Activated CD8-positive, alpha-beta memory T cell treated with anti-CD3 and anti-CD28 coated beads for 36 hours (primary cell): ENCODE data around the gene ACAT2. TPM values are rescaled to one million over a fixed set of nuclear protein-coding genes. Genes with fewer than 3 reads are reported as not detected.
"Not testable (repeated sequence)": the region's sequence is repeated elsewhere in the genome, so short reads cannot be mapped to it uniquely, and the experiment has no call there.

Experiments
- CTCF ChIA-PET: fragments of 350-600 bp; sonication (Branson Sonifier 250); formaldehyde crosslinking; loops from one replicate; lab custom pipeline; 2021; ENCODE audit warnings: antibody characterized with exemption; lab: Charles Lee
- POLR2A ChIA-PET: fragments of 350-600 bp; sonication (Branson Sonifier 250); formaldehyde crosslinking; loops from one replicate; lab custom pipeline; 2021; ENCODE audit warnings: antibody characterized with exemption; lab: Charles Lee
- total RNA-seq, 2 experiments: library from RNA; stranded (reverse); gene quantifications; one replicate each; pipeline ENCODE4 v1.2.3, GENCODE V29; 2021

ACAT2 gene
- total RNA-seq, 2 experiments from 2014 or later: 74.2 to 77.7 TPM

GRCh38 chr6:159790956-159791598, 29.2 kb downstream of the ACAT2 start:
- POLR2A ChIA-PET: interaction anchor here (0.6 to 2.3 kb wide), 8 partner anchors 9 to 181 kb away, joined by 3 to 20 read pairs (median 4); partner anchors contain the start of gene WTAP

GRCh38 chr6:159794976-159795375, 33.1 kb downstream of the ACAT2 start:
- CTCF ChIA-PET: not testable (repeated sequence)

More at GRCh38 chr6:159790956-159791598, 29.2 kb downstream of the ACAT2 start:
- CTCF ChIA-PET: interaction anchor here (1.4 kb wide), 1 partner anchor 65 kb away, joined by 7 read pairs; the partner anchor contains the start of gene WTAP

GRCh38 chr6:159797554-159797953, 35.7 kb downstream of the ACAT2 start:
- ChIA-PET CTCF (no interaction called here), POLR2A (no interaction called here)

More at GRCh38 chr6:159794976-159795375, 33.1 kb downstream of the ACAT2 start:
- POLR2A ChIA-PET: not testable (repeated sequence)

- ChIA-PET POLR2A (interaction anchor here (1.0 kb wide), 1 partner anchor 20 kb away, joined by 3 read pairs; no protein-coding TSS in a partner anchor), CTCF (no interaction called here)
These were observed 38.5 kb downstream of the ACAT2 start, which contains the start of gene PNLDC1 for GRCh38 chr6:159800141-159800865. TSS of gene PNLDC1 (plus strand) at chr6:159800276. CDS start at chr6:159800308, 32 bp downstream.

- CTCF ChIA-PET: no interaction called here
- POLR2A ChIA-PET: no interaction called here
These were observed 40.1 kb downstream of the ACAT2 start for GRCh38 chr6:159801935-159802334.

- POLR2A ChIA-PET: no interaction called here
- CTCF ChIA-PET: no interaction called here
These were observed 42.7 kb downstream of the ACAT2 start for GRCh38 chr6:159804504-159804903.

- CTCF ChIA-PET: no interaction called here
- POLR2A ChIA-PET: no interaction called here
These were observed 43.7 kb downstream of the ACAT2 start for GRCh38 chr6:159805440-159806020.

- ChIA-PET POLR2A (interaction anchor here (0.6 kb wide), 1 partner anchor 14 kb away, joined by 4 read pairs; no protein-coding TSS in a partner anchor), CTCF (interaction anchor here (0.7 kb wide), 1 partner anchor 26 kb away, joined by 3 read pairs; no protein-coding TSS in a partner anchor)
These were observed 44.2 kb downstream of the ACAT2 start for GRCh38 chr6:159806021-159806458.

- POLR2A ChIA-PET: no interaction called here
These were observed 45.5 kb downstream of the ACAT2 start for GRCh38 chr6:159807150-159807858.

GRCh38 chr6:159808647-159809046, 46.8 kb downstream of the ACAT2 start:
- POLR2A ChIA-PET: no interaction called here
- CTCF ChIA-PET: no interaction called here

More at GRCh38 chr6:159807150-159807858, 45.5 kb downstream of the ACAT2 start:
- CTCF ChIA-PET: interaction anchor here (1.0 kb wide), 1 partner anchor 20 kb away, joined by 3 read pairs; no protein-coding TSS in a partner anchor

- ChIA-PET POLR2A (no interaction called here), CTCF (interaction anchor here (0.7 kb wide), 1 partner anchor 89 kb away, joined by 4 read pairs; no protein-coding TSS in a partner anchor)
These were observed 47.3 kb downstream of the ACAT2 start for GRCh38 chr6:159809149-159809548.

- POLR2A ChIA-PET: no interaction called here
- CTCF ChIA-PET: no interaction called here
These were observed 51.9 kb downstream of the ACAT2 start for GRCh38 chr6:159813781-159814180.

- POLR2A ChIA-PET: no interaction called here
- CTCF ChIA-PET: no interaction called here
These were observed 53.6 kb downstream of the ACAT2 start for GRCh38 chr6:159815410-159815809.

GRCh38 chr6:159816775-159817174, 54.9 kb downstream of the ACAT2 start:
- POLR2A ChIA-PET, CTCF ChIA-PET: not testable (repeated sequence)

- POLR2A ChIA-PET: no interaction called here
These were observed 56.3 kb downstream of the ACAT2 start for GRCh38 chr6:159817951-159818739.

GRCh38 chr6:159819098-159819497, 57.3 kb downstream of the ACAT2 start:
- POLR2A ChIA-PET: interaction anchor here (0.5 kb wide), 1 partner anchor 919 kb away, joined by 6 read pairs; no protein-coding TSS in a partner anchor

More at GRCh38 chr6:159817951-159818739, 56.3 kb downstream of the ACAT2 start:
- CTCF ChIA-PET: no interaction called here

GRCh38 chr6:159819932-159820640, 58.2 kb downstream of the ACAT2 start:
- ChIA-PET POLR2A (interaction anchor here (1.0 kb wide), 1 partner anchor 20 kb away, joined by 3 read pairs; the partner anchor contains the start of gene PNLDC1), CTCF (no interaction called here)

More at GRCh38 chr6:159819098-159819497, 57.3 kb downstream of the ACAT2 start:
- CTCF ChIA-PET: no interaction called here
